GM19193 (cell line): ENCODE results near the gene ABHD2.
A peak's percentile ranks its signal among the peaks of the same experiment; 100 is the strongest.

ENCODE experiments used
- POLR2A ChIP-seq: IDR thresholded peaks from 4 replicates; pipeline ENCODE4 v1.6.1; 2011; ENCODE audit not compliant: insufficient read depth, insufficient read length; ENCODE audit errors: extremely low read depth

The ABHD2 gene

GRCh38 chr15:89089316-89090230 lies 1.3 kb downstream of the ABHD2 start:
- no peak for TF ChIP-seq POLR2A

GRCh38 chr15:89090791-89091626 lies 2.8 kb downstream of the ABHD2 start:
- peak; percentile 48 for TF ChIP-seq POLR2A

GRCh38 chr15:89091627-89092220 lies 3.5 kb downstream of the ABHD2 start:
- TF ChIP-seq POLR2A = no peak

- TF ChIP-seq POLR2A = no peak
Measured at GRCh38 chr15:89093509-89093908, 5.3 kb downstream of the ABHD2 start.

GRCh38 chr15:89095073-89095472 lies 6.8 kb downstream of the ABHD2 start:
- no peak for TF ChIP-seq POLR2A

- no peak for TF ChIP-seq POLR2A
Measured at GRCh38 chr15:89095556-89095955, 7.3 kb downstream of the ABHD2 start.

- no peak for TF ChIP-seq POLR2A
Measured at GRCh38 chr15:89096664-89097063, 8.4 kb downstream of the ABHD2 start.

GRCh38 chr15:89097313-89097712 lies 9.1 kb downstream of the ABHD2 start:
- no peak for TF ChIP-seq POLR2A

- TF ChIP-seq POLR2A = no peak
Measured at GRCh38 chr15:89098281-89098680, 10.0 kb downstream of the ABHD2 start.

- TF ChIP-seq POLR2A = no peak
Measured at GRCh38 chr15:89099968-89100367, 11.7 kb downstream of the ABHD2 start.

- no peak for TF ChIP-seq POLR2A
Measured at GRCh38 chr15:89101302-89102193, 13.3 kb downstream of the ABHD2 start.

- no peak for TF ChIP-seq POLR2A
Measured at GRCh38 chr15:89103481-89104171, 15.4 kb downstream of the ABHD2 start.

GRCh38 chr15:89104172-89104564 lies 15.9 kb downstream of the ABHD2 start:
- no peak for TF ChIP-seq POLR2A

- TF ChIP-seq POLR2A = no peak
Measured at GRCh38 chr15:89105147-89105546, 16.9 kb downstream of the ABHD2 start.
